ENCODE measurements around the gene FERMT3. TPM values are rescaled to one million over a fixed set of nuclear protein-coding genes. Genes with fewer than 3 reads are reported as not detected.
A peak's percentile ranks its signal among the peaks of the same experiment; 100 is the strongest.

FERMT3 gene
- total RNA-seq, 1 donor from 2014 or later, result 202 TPM

DNA sequence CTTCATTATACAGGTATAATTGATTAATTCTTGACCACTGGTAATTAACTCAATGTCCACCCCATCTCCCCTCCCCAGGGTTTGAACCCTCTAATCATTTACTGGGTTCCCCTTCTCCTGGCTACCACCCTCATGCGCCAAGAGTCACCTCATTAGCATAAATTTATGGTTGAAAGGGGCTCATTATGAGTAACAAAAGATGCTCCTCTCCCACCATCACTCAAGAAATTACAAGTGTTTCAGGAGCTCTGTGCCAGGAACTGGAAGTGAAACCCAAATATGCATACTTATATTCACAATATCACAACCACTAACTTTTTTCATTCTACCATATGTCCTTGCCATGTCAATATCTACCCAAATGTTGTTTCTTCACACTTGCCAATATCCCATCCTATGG, 28.3 kb upstream of the FERMT3 start:
- Mint-ChIP-seq H3K27ac (no peak overlapping the region), H3K27me3 (ENCODE audit: low read depth) (no peaks in the 10 kb centered on the region), H3K4me1 (ENCODE audit: low read depth) (peaks cover 26% of the 10 kb centered on the region), H3K9me3 (peaks cover 6% of the 10 kb centered on the region), H3K36me3 (ENCODE audit: low read depth) (peaks cover 22% of the 10 kb centered on the region), H3K4me3 (ENCODE audit: low read depth) (no peak overlapping the region)
- DNase-seq (ENCODE audit: low spot score), result no peak
- intact Hi-C loops (cut with micrococcal nuclease), result no loop called here

DNA sequence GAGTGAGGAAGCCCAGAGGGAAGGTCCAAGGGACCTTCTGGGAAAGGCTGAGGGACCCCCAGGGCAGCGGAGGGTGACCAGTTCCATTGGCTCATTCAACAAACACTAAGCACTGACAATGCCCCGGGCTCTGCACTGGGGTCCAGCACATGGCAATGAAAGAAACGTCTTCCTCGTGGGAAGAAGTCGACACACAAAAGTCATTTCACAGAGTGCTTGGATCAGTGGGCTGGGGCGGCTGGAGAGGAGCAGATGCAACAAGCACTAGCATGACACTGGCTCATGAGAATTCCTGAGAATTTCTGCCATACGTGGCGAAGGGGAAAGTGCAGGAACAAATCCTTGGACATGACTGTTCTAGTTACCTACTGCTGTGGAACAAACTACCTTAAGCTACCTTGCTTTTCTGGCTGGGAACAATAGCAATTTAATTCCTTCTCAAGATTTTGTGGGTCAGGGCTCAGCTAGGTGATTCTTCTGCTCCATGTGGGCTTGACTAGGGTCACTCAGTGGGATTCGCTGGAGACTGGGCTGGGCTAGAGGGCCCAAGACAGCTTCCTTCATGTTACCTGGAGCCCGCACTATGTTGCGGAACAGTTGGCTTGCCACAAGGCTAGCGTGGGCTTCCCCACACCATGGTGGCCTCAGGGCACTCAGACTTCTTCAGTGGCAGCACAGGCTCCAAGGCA, 27.4 kb upstream of the FERMT3 start:
- Mint-ChIP-seq H3K9me3 (peaks cover 3% of the 10 kb centered on the region), H3K27ac (no peak overlapping the region), H3K36me3 (ENCODE audit: low read depth) (peaks cover 16% of the 10 kb centered on the region), H3K4me3 (ENCODE audit: low read depth) (no peak overlapping the region), H3K27me3 (ENCODE audit: low read depth) (no peaks in the 10 kb centered on the region), H3K4me1 (ENCODE audit: low read depth) (peaks cover 33% of the 10 kb centered on the region)
- intact Hi-C loops (cut with micrococcal nuclease), result no loop called here
- DNase-seq (ENCODE audit: low spot score), result no peak

- Mint-ChIP-seq H3K4me1 (ENCODE audit: low read depth) (peaks cover 35% of the 10 kb centered on the region), H3K27ac (no peak overlapping the region), H3K27me3 (ENCODE audit: low read depth) (no peaks in the 10 kb centered on the region), H3K4me3 (ENCODE audit: low read depth) (no peak overlapping the region), H3K36me3 (ENCODE audit: low read depth) (peaks cover 15% of the 10 kb centered on the region), H3K9me3 (no peaks in the 10 kb centered on the region)
- intact Hi-C loops (cut with micrococcal nuclease), result no loop called here
- no peak for DNase-seq (ENCODE audit: low spot score)
These were observed 25.6 kb upstream of the FERMT3 start for GRCh38 chr11:64180891-64181290.

DNA sequence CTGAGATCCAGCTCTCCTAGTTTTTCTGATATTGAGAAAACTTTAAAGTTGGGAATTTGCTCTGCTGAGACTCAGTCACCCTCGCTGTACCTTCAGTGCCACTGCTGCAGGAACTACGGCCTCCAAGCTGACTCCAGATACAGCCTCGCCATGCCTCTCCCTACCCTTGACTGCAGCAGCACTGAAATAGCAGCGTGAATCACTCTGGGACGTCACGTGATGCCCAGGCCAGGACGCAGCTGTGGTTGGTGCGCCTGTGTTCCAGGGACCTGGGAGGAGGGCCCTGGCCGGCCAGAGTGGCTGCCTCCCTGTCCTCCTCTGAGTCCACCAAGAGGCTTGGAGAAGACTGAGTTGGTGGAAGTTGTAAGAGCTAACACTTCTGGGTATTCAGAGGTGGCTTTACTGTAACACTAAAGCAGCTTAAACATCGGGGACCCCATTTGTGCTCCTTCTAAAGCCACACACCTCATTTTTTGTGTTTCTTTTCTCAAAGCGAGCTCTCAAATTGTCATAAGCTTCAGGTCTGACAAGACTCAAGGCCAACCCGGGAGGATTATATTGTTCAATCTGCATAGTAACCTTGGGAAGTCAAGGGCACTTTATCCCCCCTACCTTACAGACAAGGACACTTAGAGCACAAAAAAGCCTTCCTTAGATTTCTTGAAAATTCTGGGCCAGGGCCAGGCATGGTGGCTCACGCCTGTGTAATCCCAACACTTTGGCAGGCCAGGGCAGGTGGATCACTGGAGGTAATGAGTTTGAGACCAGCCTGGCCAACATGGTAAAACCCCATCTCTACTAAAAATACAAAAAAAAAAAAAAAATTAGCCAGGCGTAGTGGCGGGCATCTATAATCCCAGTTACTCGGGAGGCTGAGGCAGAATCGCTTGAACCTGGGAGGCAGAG, 24.8 kb upstream of the FERMT3 start:
- peak; percentile 44 for DNase-seq (ENCODE audit: low spot score)
- intact Hi-C loops (cut with micrococcal nuclease), result no loop called here

DNA sequence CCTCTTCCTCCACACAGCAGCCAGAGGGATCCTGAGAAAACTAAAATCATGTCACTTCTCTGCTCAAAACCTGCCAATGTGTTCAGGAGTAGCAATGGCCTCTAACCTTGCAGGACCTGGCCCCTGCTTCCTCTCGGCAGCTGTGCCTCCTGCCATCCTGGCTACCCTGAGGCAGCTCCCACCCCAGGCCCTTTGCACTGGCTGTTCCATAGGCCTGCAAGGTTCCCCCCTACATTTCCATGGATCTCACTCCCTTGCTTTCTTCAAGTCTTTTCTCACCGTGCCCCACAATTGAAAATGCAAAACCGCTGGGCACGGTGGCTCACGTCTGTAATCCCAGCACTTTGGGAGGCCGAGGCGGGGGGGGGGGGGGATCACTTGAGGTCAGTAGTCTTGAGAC, 22.6 kb upstream of the FERMT3 start:
- peaks cover 25% of the 10 kb centered on the region for H3K4me1 Mint-ChIP-seq (ENCODE audit: low read depth)
- no peak overlapping the region for H3K27ac Mint-ChIP-seq
- DNase-seq (ENCODE audit: low spot score), result no peak
- no peaks in the 10 kb centered on the region for H3K27me3 Mint-ChIP-seq (ENCODE audit: low read depth)
- intact Hi-C loops (cut with micrococcal nuclease), result loop anchor here (1.0 to 2.0 kb wide), 2 partner anchors 17 to 62 kb away; partner anchors contain the start of genes MACROD1 and PPP1R14B
- H3K36me3 Mint-ChIP-seq (ENCODE audit: low read depth), result peaks cover 19% of the 10 kb centered on the region
- H3K9me3 Mint-ChIP-seq, result no peaks in the 10 kb centered on the region
- H3K4me3 Mint-ChIP-seq (ENCODE audit: low read depth), result peak overlapping the region; percentile 62

More for the DNA sequence above, 24.8 kb upstream of the FERMT3 start:
- Mint-ChIP-seq H3K4me1 (ENCODE audit: low read depth) (peaks cover 33% of the 10 kb centered on the region), H3K9me3 (no peaks in the 10 kb centered on the region), H3K36me3 (ENCODE audit: low read depth) (peaks cover 17% of the 10 kb centered on the region), H3K4me3 (ENCODE audit: low read depth) (no peak overlapping the region), H3K27me3 (ENCODE audit: low read depth) (no peaks in the 10 kb centered on the region), H3K27ac (no peak overlapping the region)

DNA sequence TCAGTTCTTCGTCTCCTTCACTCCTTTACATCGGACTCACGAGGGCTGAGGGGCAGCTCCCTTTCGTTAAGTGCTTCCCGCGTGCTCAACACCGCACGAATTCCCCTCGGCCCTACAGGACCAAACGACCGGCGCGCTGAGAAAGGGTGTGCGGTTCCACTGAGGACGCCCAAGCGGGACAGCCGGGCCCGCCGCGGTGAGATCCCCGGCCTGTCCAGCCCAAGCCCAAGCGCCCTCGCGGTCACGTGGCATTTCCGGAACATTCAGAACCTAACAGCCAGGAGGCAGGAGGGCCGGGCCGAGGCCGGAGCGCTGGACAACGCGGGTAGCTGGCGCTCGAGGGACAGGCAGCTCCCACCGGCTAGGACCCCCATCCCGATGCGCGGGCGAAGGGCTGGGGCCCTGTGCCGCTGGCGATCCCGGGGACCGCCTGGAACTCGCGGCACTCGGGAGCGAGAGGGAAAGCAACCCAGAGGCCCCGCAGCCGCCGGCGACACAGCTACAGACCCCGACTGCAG, 21.3 kb upstream of the FERMT3 start:
- H3K4me1 Mint-ChIP-seq (ENCODE audit: low read depth), result peaks cover 30% of the 10 kb centered on the region
- H3K27ac Mint-ChIP-seq, result peak overlapping the region; percentile 91
- no peak for DNase-seq (ENCODE audit: low spot score)
- H3K4me3 Mint-ChIP-seq (ENCODE audit: low read depth), result peak overlapping the region; percentile 94
- intact Hi-C loops (cut with micrococcal nuclease), result loop anchor here (2.0 to 5.0 kb wide), 2 partner anchors 18 to 42 kb away; partner anchors contain the start of genes MACROD1, NUDT22 and TRPT1
- no peaks in the 10 kb centered on the region for H3K9me3 Mint-ChIP-seq
- H3K27me3 Mint-ChIP-seq (ENCODE audit: low read depth), result no peaks in the 10 kb centered on the region
- peaks cover 28% of the 10 kb centered on the region for H3K36me3 Mint-ChIP-seq (ENCODE audit: low read depth)

- Mint-ChIP-seq H3K4me3 (ENCODE audit: low read depth) (peak within 1 kb of the TSS; percentile 94), H3K27me3 (ENCODE audit: low read depth) (no peaks in the 10 kb centered on the region), H3K4me1 (ENCODE audit: low read depth) (peaks cover 33% of the 10 kb centered on the region), H3K27ac (peak within 1 kb of the TSS; percentile 98), H3K36me3 (ENCODE audit: low read depth) (peaks cover 34% of the 10 kb centered on the region), H3K9me3 (no peaks in the 10 kb centered on the region)
- DNase-seq (ENCODE audit: low spot score), result peak; percentile 99
- intact Hi-C loops (cut with micrococcal nuclease), result loop anchor here (1.0 to 5.0 kb wide), 5 partner anchors 19 to 119 kb away; partner anchors contain the start of genes ESRRA, FKBP2, MACROD1 and NUDT22
These were observed 20.6 kb upstream of the FERMT3 start, which contains the start of gene STIP1 for GRCh38 chr11:64185693-64186491. Gene STIP1, plus strand, starts transcription at chr11:64186171. Its CDS starts 91 bp downstream, at chr11:64186262.

DNA sequence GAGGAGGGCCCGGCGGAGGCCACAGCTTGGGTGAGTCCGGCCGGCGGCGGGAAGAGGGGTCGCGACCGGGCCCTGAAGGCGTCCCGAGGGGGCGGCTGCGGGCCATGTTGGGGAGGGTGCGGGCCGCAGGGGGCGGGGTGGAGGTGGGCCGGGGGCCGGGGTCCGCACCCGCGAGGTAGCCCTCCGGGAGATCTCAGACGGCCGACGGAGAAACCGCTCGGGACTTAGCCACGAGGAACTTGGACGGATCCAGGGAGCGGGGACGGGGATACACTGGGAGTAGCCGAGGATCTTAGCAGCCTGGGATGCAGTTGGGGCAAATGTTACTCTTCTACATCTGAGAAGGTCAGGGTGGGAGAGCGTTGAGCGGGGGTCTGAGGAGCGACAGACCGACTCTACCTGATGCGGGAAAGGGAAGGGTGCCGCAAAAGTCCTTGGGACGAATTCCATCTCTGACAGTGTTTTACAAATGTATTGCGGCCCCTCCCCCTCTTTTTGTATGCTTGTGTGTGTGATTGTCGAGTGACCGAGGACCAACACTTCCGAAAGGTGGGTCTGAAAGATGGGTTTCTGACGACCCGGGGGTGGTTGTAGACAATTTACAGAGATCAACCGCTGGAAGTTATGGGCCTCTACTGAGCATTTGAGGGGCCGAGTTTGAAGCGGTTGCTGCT, 19.9 kb upstream of the FERMT3 start:
- DNase-seq (ENCODE audit: low spot score), result peak; percentile 42
- H3K4me3 Mint-ChIP-seq (ENCODE audit: low read depth), result no peak overlapping the region
- H3K36me3 Mint-ChIP-seq (ENCODE audit: low read depth), result peaks cover 38% of the 10 kb centered on the region
- H3K27me3 Mint-ChIP-seq (ENCODE audit: low read depth), result no peaks in the 10 kb centered on the region
- no peak overlapping the region for H3K27ac Mint-ChIP-seq
- peaks cover 29% of the 10 kb centered on the region for H3K4me1 Mint-ChIP-seq (ENCODE audit: low read depth)
- intact Hi-C loops (cut with micrococcal nuclease), result loop anchor here (1.0 to 5.0 kb wide), 5 partner anchors 21 to 118 kb away; partner anchors contain the start of genes ESRRA, FKBP2, NUDT22 and TRPT1
- H3K9me3 Mint-ChIP-seq, result no peaks in the 10 kb centered on the region

DNA sequence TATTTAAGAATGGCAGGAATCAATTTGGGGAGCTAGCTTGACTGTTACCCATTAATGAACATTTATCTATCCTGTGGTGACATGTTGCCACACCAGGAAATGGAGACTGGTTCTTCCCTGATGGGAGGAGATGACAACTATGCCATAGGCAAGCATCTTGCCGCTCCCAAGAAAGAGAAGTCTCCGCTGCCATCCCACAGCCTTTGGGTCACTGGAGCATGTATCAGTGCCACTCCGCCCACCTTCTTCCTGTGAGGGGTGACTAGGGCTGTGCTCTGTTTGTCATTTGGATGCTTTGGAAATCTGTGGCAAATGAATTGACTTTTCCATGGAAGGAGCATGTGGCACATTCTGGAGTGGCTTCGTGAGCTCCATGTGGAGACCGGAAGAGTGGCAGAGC, 14.1 kb upstream of the FERMT3 start:
- Mint-ChIP-seq H3K4me1 (ENCODE audit: low read depth) (peaks cover 20% of the 10 kb centered on the region), H3K27me3 (ENCODE audit: low read depth) (no peaks in the 10 kb centered on the region), H3K27ac (no peak overlapping the region), H3K4me3 (ENCODE audit: low read depth) (no peak overlapping the region), H3K36me3 (ENCODE audit: low read depth) (peaks cover 84% of the 10 kb centered on the region), H3K9me3 (no peaks in the 10 kb centered on the region)
- intact Hi-C loops (cut with micrococcal nuclease), result no loop called here
- DNase-seq (ENCODE audit: low spot score), result no peak

DNA sequence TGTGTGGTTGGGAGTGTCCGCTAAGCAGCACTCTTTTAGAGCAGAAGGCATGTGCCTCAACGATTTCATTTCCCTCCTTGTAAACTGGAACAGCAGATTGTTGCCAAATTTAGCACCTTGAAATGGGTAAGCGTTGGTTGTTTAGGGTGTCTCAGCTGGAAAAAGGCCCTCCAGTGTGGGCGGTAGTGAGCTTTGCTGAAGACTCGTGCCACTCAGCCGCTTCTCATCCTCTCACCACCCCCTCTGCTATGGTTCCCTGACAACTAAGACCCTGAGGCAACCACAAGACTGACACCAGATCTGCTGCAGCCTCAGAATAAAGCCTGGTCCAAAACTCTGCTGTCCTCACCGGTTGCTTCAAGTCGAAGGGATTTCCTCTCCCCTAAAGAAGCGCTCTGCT, 9.9 kb upstream of the FERMT3 start:
- intact Hi-C loops (cut with micrococcal nuclease), result no loop called here
- Mint-ChIP-seq H3K4me1 (ENCODE audit: low read depth) (peaks cover 8% of the 10 kb centered on the region), H3K27me3 (ENCODE audit: low read depth) (no peaks in the 10 kb centered on the region), H3K36me3 (ENCODE audit: low read depth) (peaks cover 80% of the 10 kb centered on the region), H3K9me3 (no peaks in the 10 kb centered on the region), H3K4me3 (ENCODE audit: low read depth) (no peak overlapping the region), H3K27ac (no peak overlapping the region)
- DNase-seq (ENCODE audit: low spot score), result no peak

DNA sequence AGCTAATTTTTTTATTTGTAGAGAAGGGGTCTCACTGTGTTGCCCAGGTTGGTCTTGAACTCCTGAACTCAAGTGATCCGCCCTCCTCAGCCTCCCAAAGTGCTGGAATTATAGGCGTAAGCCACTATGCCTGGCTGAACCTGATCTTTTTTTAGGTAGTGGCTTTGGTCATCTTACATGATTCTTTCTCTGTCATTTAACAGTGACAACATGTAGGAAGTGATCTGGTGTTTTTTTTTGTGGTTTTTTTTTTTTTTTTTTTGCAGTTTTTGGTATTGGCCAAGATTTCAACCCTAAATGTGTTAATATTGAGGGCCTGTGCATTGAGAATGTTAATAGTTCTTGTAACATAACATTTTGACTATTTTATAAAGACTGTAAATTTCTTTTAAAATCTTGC, 8.0 kb upstream of the FERMT3 start:
- intact Hi-C loops (cut with micrococcal nuclease), result no loop called here
- H3K4me3 Mint-ChIP-seq (ENCODE audit: low read depth), result no peak overlapping the region
- H3K27me3 Mint-ChIP-seq (ENCODE audit: low read depth), result no peaks in the 10 kb centered on the region
- DNase-seq (ENCODE audit: low spot score), result no peak
- no peaks in the 10 kb centered on the region for H3K9me3 Mint-ChIP-seq
- H3K36me3 Mint-ChIP-seq (ENCODE audit: low read depth), result peaks cover 81% of the 10 kb centered on the region
- H3K4me1 Mint-ChIP-seq (ENCODE audit: low read depth), result peaks cover 10% of the 10 kb centered on the region
- H3K27ac Mint-ChIP-seq, result no peak overlapping the region

GRCh38 chr11:64201543-64201942, 5.0 kb upstream of the FERMT3 start:
- H3K4me3 Mint-ChIP-seq (ENCODE audit: low read depth), result no peak overlapping the region
- no peaks in the 10 kb centered on the region for H3K9me3 Mint-ChIP-seq
- no peaks in the 10 kb centered on the region for H3K27me3 Mint-ChIP-seq (ENCODE audit: low read depth)
- peaks cover 81% of the 10 kb centered on the region for H3K36me3 Mint-ChIP-seq (ENCODE audit: low read depth)
- intact Hi-C loops (cut with micrococcal nuclease), result no loop called here
- no peak overlapping the region for H3K27ac Mint-ChIP-seq
- H3K4me1 Mint-ChIP-seq (ENCODE audit: low read depth), result peaks cover 20% of the 10 kb centered on the region
- no peak for DNase-seq (ENCODE audit: low spot score)

Measured in activated T-helper 2 cell treated with anti-CD3 and anti-CD28 coated beads, Interferon-gamma antibody, Interleukin-2, Interleukin-4, amounts not matched to agents 10 μg/mL and 5 μg/mL and 100 μg/mL, durations not matched to agents 14 hours and 24 hours and 36 hours (primary cell).